GM10248 (cell line): ENCODE results near the gene IQGAP1.

Experiments
- CTCF ChIA-PET: fragments of 300-600 bp; sonication (Branson Sonifier 250); formaldehyde crosslinking; extraction: SDS; loops from one replicate; lab custom pipeline; 2021; ENCODE audit warnings: antibody characterized with exemption; lab: Yijun Ruan, JAX
- POLR2A ChIA-PET: fragments of 350-650 bp; sonication (Branson Sonifier 250); formaldehyde crosslinking; extraction: SDS; loops from one replicate; lab custom pipeline; 2020; ENCODE audit warnings: antibody characterized with exemption; lab: Yijun Ruan, JAX
- DNase-seq: peaks from one replicate; pipeline ENCODE4 v3.0.0; 2012; ENCODE audit errors: extremely low spot score
- CTCF ChIP-seq: IDR thresholded peaks from 2 replicates; pipeline ENCODE4 v1.5.1; 2012; ENCODE audit warnings: mild to moderate bottlenecking, low read depth; ENCODE audit errors: extremely low read depth, missing control alignments, control extremely low read depth

Gene IQGAP1

GRCh38 chr15:90388462-90389380 lies 679 bp downstream of the IQGAP1 start:
- CTCF ChIA-PET, result interaction anchor here (0.8 to 1.4 kb wide), 5 partner anchors 12 to 544 kb away, joined by 3 to 4 read pairs (median 3); partner anchors contain the start of gene HDDC3
- peak; percentile 55 for DNase-seq
- peak; percentile 5 for TF ChIP-seq CTCF
- POLR2A ChIA-PET, result interaction anchor here (0.7 to 1.5 kb wide), 5 partner anchors 9 to 1766 kb away, joined by 3 to 10 read pairs (median 3); no protein-coding TSS in a partner anchor

- ChIA-PET CTCF (no interaction called here), POLR2A (interaction anchor here (0.7 kb wide), 1 partner anchor 197 kb away, joined by 4 read pairs; no protein-coding TSS in a partner anchor)
- no peak for DNase-seq
- no peak for TF ChIP-seq CTCF
Measured at GRCh38 chr15:90389513-90389912, 1.5 kb downstream of the IQGAP1 start.

- ChIA-PET POLR2A (no interaction called here), CTCF (interaction anchor here (1.2 to 1.8 kb wide), 2 partner anchors 11 to 31 kb away, joined by 4 to 5 read pairs; no protein-coding TSS in a partner anchor)
- no peak for TF ChIP-seq CTCF
- DNase-seq, result no peak
Measured at GRCh38 chr15:90393040-90393439, 5.0 kb downstream of the IQGAP1 start.

GRCh38 chr15:90394074-90394473 lies 6.0 kb downstream of the IQGAP1 start:
- CTCF ChIA-PET, result interaction anchor here (1.4 to 1.8 kb wide), 3 partner anchors 10 to 13 kb away, joined by 3 to 8 read pairs (median 5); no protein-coding TSS in a partner anchor
- TF ChIP-seq CTCF, result no peak
- POLR2A ChIA-PET, result interaction anchor here (0.7 kb wide), 1 partner anchor 269 kb away, joined by 8 read pairs; no protein-coding TSS in a partner anchor
- DNase-seq, result no peak

GRCh38 chr15:90394748-90395442 lies 6.9 kb downstream of the IQGAP1 start:
- POLR2A ChIA-PET, result interaction anchor here (0.6 kb wide), 1 partner anchor 461 kb away, joined by 7 read pairs; no protein-coding TSS in a partner anchor
- no peak for DNase-seq
- TF ChIP-seq CTCF, result no peak
- CTCF ChIA-PET, result interaction anchor here (1.2 to 2.2 kb wide), 7 partner anchors 10 to 86 kb away, joined by 3 to 8 read pairs (median 5); no protein-coding TSS in a partner anchor

- ChIA-PET CTCF (interaction anchor here (1.3 to 2.2 kb wide), 3 partner anchors 9 to 85 kb away, joined by 4 to 7 read pairs (median 6); no protein-coding TSS in a partner anchor), POLR2A (no interaction called here)
- TF ChIP-seq CTCF, result no peak
- no peak for DNase-seq
Measured at GRCh38 chr15:90396321-90396720, 8.3 kb downstream of the IQGAP1 start.
